GOT3 (cell line): ENCODE results near the gene TSKS.
"Not testable (repeated sequence)": the region's sequence is repeated elsewhere in the genome, so short reads cannot be mapped to it uniquely, and the experiment has no call there.

Source experiments
- DNase-seq: peaks from one replicate; lab custom pipeline; 2025; ENCODE audit warnings: mixed read lengths; lab: John Stamatoyannopoulos, UW

The TSKS gene

DNA sequence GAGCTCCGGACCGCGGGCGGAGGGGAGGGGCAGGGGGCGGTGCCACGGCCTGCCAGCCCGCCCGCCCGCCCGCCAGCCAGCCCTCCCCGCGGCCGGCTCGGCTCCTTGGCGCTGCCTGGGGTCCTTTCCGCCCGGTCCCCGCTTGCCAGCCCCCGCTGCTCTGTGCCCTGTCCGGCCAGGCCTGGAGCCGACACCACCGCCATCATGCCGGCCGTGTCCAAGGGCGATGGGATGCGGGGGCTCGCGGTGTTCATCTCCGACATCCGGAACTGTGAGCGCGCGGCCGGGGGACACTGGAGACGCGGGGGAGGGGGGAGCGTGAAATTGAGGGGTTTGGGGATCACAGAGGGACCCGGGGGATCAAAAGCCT, 3.8 kb upstream of the TSKS start, which contains the start of gene AP2A1:
Gene AP2A1 (plus strand): TSS at position 72 of the 370 bp plus-strand sequence. CDS start 133 bp downstream, at position 205.
- no peak for DNase-seq

DNA sequence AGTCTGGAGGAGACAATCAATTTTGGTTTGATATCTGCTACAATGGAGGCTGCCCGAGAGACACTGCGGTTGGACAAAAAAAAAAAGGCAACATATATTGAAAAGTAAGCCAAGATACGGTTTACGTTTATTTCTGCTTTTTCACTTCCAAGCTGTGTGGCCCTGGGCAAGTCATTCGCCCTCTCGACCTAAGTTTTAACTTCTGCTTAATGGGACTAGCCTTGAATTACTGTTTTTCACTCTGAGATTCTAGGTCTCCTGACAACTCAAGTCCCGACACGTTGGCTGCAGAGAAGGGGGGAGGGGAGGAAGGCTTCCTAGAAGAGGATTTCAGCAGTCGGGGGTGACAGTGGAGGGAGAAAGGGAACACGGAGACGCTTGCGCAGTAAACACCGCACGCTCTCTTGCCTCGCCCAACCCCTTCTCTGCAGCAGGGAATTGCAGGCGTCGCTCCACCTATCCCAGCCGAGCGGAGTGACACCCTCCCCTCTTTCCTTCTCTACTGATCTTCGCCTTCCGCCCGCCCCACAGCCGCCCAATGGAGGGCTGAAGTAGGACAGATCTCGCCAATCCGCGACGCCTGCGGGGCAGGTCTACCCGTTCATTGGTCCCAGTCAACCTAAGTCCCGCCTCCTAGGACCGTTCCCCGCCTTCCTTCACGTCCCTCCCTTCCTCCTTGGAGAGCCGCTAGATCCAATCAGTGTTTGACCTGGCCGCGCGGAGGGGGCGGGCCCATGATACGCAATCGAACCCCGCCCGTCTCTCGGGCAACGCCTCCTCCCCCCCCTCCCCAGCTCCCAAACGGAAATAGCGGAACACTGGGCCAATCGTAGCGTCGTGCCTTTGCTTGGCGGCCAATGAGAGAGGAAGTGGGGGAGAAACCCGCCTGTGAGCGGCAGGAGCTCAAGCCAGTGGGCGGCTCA, 3.2 kb upstream of the TSKS start:
- DNase-seq: peak; percentile 96

DNA sequence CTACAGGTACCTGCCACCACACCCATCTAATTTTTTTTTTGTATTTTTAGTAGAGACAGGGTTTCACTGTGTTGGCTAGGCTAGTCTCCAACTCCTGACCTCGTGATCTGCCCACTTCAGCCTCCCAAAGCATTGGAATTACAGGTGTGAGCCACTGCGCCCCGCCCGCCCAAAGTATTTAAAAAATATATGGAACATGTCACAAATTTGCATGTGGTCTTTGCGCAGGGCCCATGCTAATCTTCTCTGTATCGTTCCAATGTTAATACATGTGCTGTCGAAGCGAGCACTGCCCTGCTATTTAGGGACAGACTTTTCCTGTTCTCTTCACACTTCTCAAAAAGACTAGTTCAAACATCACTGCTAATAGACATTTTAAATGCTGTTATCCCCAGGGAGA, 1.2 kb upstream of the TSKS start:
- DNase-seq: no peak

DNA sequence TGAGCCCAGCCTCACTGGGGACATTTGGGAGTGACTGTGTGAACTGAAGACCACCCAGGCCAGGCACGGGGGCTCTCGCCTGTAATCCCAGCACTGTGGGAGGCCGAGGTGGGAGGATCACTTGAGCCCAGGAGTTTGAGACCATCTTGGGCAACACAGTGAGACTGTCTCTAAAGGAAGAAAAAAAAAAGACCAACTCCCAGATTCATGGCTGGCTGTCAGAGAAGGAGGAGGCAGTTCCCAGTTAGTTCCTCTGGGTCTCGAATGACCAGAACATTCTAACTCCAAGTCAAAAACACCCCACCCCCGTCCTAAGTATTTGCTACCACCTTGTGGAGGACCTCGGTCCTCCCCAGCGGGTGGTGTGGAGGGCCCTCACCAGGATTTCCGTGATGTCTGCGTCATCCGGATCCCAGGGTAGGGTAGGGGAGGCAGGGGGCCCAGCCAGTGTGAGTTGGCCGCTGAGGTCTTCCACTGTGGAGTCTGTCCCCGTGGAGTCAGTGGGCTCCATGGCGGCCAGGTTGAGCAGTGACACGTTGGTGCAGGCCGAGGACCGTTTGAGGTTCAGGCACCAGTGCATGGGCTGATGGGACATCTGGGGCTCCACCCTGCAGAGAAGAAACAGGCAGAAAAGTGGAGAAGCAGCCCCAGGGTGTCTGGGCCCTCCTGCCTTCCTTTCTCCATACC, 1.3 kb downstream of the TSKS start:
- no peak for DNase-seq

DNA sequence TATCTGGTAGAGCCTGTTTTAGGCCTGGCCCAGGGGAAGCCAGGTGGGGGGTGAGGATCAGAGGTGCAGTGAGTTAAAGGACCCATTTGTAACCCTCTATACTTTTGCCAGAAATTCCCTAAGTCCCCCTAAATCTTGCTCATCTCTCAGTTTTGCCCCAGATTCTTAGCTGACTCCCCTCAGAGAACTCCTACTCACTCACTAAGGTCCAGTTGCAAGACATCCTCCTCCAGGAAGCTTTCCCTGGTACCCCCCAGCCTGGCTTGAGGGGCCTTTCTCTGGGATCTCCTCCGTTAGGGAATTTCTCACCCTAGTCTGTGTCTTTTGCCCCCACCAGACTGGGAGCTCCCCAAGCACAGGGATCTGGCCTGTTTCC, 1.9 kb downstream of the TSKS start:
- no peak for DNase-seq

DNA sequence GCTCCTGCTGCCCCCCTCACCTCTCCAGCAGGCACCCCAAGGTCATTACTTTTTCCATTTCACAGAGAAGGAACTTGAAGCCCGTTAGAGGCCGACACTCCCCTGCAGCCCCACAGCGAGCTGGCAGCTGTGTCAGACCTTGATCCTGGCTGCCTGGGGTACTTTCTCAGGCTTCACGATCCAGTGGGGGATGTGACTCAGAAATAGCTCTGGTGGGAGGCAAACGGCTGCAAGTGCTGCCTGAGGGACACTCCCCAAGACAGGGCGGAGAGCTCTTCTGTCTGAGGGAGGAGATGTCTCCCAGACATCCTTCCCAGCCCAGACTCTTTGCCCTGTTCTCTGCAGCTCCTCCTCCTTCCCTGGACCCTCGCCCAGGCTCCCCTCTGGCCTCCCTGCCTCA, 4.8 kb downstream of the TSKS start:
- DNase-seq: no peak

DNA sequence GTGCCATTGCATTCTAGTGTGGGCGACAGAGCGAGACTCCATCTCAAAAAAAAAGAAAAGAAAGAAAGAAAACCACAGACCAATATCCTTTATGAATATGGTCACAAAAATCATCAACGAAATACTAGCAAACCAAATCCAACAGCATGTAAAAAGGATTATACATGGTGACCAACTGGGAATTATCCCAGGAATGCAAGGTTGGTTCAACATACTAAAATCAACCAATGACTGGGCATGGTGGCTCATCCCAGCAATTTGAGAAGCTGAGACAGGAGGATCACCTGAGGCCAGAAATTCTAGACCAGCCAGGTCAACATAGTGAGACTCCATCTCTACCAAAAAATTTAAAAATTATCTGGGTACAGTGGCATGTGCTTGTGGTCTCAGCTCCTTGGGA, 7.2 kb downstream of the TSKS start:
- no peak for DNase-seq

DNA sequence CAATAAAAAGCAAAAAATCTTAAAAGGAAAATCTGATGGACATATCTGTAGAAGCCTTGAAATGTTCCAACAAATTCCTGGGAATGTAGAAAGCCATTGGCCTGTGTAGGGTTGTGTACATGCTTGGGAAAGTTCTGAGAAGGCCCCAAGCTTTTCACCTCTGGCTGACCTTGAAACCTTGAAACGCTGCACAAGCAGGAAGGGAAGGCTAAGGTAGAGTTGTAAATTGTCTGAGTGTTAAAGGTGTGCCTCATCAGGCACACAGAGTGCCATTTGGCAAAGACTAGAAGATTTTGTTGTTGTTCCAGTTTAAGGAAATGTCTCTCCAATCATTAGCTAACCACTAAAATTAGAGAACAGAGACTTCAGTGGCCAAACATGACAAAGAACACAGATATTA, 10.4 kb downstream of the TSKS start:
- no peak for DNase-seq

DNA sequence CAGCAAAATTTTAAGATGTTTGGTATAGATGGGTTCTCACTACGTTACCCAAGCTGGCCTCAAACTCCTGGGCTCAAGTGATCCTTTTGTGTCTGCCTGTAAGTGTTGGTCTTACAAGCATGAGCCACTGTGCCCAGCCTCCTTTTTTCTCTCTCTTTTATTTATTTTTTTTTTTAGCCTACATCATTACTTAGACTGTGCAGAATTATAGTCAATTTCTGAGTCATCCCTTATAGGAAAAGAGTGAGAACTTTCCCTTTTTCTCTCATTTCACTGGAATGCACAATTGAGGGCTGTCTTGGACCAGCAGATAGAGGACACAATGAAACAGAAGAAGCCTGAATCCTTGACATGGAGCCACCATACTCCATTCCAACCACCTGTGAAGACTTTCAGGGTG, 13.3 kb downstream of the TSKS start:
- no peak for DNase-seq

DNA sequence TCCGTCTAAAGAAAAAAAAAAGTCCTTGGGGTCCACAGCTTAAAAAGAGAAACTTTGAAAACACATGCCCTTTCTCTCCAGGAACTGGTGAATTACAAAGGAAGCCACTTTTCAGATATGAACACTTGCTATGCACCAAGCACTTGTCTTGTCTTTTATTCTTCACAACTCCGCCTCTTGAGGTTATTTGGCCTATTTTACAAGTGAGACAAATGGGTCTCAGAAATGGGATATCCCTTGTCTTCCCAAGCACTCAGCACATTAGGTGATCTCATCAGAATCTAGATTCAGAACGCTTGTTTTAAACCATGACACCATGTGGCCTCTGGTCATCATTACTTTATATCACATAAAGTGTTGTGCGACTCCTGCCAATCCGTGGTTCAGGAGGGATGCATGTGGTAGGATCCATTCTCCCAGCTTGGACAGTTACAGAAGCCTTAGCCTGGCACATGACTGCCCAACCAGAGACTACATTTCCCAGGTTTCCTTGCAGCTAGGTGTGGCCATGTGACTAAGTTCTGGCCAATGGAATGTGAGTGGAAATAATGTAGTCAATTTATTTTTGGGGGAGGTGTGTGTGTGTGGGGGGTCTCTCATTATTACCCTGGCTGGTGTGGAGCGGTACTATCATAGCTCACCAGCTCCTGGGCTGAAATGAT, 13.9 kb downstream of the TSKS start:
- no peak for DNase-seq

DNA sequence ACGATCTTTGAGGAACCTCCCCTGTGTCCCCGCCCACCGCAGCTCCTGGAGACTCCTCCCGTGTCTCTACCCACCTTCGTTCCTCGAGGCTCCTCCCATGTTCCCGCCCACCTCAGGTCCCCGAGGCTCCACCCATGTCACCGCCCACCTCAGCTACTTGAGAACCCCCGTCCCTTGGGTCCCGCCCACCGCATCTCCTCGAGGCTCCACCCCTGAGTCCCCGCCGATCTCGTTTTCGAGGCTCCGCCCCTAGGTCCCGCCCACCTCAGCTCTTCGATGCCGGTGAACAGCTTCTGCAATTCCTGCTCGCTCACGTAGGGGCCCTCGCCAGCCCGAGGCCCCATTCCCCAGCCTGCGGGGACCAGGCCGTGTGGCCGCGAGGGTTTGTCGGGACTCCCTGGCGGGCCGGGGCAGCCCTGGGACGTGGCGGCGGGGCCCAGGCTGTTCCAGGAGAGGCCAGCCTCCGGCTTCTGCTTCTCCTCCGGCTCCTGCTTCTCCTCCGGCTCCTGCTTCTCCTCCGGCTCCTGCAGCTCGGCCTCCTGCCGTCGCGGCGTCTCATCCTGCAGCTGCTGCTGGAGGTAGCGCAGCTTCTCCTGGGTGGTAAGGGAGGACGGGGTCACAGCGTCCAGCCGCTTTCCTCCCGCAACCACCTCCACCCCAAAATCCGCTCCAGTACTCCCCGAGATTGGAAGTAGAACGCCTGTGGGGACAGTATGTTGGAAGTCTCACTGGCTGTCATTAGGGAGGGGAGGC, 16.7 kb downstream of the TSKS start:
- DNase-seq: no peak

DNA sequence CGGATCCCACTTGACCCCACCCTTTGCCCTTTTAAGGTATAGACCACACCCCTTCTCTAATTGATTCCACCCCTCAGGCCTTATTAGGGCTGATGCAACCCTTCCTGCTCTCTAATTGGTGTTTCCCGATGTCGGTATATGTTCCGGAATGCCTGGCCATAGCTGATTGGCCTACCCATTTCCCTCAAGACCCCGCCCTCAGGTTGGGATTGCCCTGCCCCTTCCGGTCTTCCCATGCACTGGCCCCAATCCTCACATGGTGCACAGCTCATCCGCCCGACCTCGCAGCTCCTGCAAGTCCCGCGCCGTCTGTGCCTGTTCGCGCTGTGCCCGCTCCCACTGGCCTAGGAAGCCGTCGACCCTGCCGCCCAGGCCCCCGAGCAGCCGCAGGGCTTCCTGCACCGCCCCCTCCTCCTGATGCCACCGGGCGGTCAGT, 18.1 kb downstream of the TSKS start:
- DNase-seq: no peak

DNA sequence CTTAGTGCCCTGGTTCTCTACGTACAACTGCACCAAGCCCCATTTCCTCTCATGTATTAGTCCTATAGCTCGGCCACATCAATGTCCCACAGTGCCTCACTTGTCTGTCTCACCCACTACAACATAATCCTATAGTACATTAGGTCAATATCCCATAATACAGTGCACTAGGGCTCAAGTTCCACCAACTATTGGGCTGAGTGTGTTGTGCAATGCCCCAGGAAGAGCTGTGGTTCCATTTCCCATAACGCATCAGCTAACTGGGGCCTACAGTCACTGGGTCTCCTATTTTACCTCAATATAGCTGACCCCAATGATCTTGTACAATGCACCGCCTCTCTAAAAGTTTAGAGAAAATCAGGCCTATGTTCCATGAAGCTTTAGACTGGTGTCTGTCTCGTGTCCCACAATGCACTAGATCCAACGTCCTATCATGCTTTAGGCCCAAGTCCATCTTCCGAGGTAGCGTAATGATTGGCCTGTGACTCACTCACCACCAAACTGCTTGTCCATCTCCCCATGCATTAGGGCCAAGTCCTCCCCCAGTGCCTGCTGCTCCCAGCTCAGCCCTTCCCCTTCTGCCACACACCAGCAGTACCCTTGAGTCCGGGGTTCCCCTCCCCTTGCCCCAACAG, 21.8 kb downstream of the TSKS start:
- DNase-seq: no peak

DNA sequence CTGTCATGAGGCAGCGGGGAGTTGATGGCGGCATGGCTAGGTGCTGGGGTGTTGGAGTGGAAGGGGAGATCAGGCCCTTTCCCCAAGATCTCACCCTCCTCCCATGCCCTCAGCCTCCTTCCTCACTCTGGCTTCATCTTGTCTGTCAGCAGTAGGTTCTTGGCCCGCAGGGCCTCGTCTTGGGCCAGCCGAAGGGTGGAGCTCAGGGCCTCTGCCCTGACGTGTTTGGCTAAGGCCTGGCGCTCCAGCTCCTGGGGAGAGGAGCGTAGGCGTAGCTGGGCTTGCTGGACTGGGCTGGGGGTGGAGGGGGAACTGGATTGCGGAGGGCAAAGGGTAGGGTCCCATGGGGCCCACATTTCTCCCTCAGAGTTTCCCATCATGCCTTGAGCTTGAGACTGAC, 23.2 kb downstream of the TSKS start:
- DNase-seq: no peak

DNA sequence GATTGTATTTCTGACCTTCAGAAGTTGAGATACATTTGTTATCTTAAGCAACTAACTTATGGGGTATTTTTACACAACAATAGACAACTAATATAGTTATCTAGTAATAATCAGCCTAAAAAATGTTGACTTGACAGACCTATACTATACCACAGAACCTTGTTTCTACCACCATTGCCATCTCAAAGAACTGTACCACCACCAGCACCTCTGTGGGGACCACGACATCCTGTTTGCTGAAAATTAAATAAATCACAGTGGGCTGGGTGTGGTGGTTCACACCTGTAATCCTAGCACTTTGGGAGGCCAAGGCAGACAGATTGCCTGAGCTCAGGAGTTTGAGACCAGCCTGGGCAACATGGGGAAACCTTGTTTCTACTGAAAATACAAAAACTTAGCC, 24.0 kb downstream of the TSKS start:
- DNase-seq: no peak

DNA sequence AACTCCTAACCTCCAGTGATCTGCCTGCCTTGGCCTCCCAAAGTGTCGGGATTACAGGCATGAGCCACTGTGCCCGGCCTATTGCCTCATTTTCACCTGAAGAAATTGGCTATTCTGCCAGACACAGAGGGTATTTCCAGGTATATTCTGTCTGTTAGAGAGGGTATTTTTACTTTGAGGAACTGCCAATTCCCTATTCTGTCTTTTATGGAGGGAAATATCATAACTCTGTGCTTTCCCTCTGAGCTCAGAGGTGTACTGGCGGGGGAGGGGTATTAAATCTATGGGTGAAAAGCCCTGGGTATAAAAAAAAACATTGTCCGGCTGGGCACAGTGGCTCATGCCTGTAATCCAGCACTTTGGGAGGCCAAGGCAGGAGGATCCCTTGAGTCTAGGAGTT, 24.8 kb downstream of the TSKS start:
- no peak for DNase-seq

DNA sequence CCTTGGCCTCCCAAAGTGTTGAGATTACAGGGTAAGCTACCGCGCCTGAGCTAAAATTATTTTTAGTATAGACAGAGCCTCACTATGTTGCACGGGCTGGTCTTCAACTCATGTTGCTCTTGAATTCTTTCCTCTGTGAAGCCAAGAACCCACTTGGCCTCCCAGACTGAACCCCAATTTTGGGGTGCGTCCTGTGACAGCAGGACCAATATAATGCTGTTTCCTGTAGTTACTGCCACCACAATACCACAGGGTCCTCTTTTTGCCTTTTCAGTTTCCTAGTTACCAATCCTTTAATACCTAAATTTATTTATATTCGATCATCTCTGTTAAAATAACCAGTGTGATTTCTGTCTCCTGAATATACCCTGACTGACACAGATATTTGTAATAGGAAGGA, 32.9 kb downstream of the TSKS start:
- DNase-seq: no peak

DNA sequence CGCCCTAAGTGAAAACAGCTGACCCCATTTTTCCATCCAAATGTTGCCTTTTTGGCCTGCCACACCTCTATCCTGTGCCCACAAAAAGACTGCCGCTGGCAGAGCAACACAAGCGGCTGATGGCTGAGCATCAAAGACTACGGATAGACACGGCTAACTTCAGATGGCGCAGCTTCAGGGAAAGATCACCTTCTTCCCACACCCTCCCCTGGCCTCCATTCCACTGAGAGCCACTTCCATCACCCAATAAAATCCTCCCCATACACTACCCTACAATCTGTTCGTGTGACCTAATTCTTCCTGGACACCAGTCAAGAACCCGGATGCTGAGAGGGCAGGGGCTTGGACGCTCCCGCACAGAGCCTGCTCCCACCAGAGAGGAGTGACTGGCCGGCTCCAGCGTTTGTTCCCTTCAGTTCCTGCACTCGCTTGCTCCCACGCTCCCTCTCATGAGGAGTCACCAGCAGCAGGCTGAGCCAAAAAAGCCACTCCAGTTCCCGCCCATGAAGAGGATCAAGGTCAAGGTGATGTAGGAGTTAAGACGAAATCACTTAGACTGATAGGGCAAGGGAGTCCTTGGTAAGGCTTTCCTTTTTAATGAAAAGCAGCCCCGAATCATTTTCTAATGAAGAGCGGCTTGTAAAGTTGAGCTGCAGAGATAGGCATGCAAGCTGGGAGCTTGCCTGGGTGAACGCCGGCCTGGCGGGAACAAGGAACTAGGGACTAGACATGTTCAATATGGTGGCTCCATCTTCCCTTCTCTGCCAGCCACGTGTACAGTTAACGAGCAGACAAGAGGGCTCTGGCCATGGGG, 35.7 kb downstream of the TSKS start:
- DNase-seq: no peak

DNA sequence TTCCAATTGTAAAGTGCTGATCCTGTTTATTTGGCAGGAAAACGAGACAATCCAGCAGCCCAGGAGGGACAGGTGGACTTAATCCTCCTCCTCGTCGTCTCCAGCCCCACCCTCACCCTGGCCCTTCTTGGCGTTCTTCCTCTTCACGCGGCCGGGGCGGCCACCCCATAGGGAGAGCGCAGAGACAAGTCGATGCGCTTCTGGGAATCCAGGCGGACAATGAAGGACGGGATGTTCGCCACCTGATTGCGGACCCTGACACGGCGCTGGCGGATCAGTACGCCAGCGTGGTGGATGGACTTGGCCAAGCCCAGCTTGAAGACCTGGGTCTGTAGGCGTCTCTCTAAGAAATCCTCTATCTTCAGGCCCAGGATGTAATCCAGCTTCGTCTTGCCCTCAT, 43.7 kb downstream of the TSKS start:
- not testable (repeated sequence) for DNase-seq

DNA sequence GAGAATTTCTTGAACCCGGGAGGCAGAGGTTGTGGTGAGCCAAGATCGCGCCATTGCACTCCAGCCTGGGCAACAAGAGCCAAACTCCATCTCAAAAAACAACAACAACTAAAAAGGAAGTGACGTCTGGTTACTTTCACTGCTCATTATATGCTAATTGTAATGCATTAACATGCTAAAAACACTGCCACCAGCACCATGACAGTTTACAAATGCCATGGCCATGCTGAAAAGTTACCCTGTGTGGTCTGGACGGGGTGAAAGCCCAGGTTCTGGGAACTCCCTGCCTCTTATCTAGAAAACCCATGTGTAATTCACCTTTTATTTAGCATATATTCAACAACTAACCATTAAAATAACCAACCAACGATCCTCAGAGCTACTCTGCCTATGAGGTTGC, 44.1 kb downstream of the TSKS start:
- DNase-seq: no peak

DNA sequence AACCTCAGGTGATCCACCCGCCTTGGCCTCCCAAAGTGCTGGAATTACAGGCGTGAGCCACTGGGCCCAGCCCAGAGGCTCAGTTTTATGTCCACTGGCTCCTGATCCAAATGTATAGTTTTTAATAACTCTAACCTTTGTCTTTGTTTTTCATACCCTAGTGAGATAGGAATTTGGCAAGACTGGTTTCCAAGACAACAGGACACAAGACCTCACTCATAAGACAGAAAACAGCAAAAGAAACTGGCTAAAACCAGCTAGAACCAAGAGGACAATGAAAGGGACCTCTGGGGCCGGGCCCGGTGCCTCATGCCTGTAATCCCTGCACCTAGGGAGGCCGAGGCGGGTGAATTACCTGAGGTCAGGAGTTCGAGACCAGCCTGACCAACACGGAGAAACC, 44.6 kb downstream of the TSKS start:
- DNase-seq: no peak
